ENCODE measurements around the gene PRLH.
"Not testable (repeated sequence)": the region's sequence is repeated elsewhere in the genome, so short reads cannot be mapped to it uniquely, and the experiment has no call there.

Gene PRLH

DNA sequence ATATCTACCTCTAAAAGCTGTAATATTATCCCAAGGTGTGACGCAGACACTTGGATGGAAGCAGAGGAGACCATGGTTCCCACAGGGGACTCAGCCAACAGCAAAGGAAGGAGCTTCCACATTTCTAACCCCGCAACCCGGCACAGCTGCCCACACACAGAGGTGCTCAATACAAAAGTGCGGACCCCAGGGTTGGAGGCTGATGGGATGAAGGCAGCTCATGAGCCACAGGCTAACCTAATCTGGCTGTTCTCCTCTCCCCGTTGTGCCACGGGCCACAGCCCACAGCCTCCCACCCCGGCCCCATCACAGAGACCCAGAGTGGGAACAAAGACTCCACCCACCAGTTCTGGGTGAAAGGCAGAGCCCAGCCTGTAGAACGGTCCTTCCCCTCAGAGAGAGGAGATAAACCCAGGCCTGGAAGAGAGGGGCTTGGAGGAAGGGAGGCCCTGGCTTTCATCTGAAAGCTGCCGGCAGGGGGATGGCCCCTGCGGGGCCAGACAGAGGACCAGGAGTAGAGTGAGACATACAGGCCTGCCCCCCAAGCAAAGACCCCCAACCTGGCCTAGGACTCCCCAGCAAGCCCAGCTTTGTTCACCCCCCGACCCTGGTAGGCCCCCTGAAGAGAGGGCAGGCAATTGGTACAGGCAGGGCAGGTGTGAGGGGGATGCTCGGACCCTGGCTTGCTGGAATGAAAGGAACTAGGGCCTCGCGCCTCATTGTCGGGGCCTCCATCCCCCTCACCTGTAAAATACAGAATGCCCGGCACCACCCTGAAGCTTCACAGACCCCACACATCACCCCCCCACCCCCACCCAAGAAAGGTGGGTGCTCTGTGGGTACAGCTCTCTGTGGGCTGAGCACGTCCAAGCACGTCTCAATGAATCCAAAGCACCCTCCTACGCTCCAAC lies 17.3 kb downstream of the PRLH start:
- no peak for DNase-seq (ENCODE audit: low read depth)

DNA sequence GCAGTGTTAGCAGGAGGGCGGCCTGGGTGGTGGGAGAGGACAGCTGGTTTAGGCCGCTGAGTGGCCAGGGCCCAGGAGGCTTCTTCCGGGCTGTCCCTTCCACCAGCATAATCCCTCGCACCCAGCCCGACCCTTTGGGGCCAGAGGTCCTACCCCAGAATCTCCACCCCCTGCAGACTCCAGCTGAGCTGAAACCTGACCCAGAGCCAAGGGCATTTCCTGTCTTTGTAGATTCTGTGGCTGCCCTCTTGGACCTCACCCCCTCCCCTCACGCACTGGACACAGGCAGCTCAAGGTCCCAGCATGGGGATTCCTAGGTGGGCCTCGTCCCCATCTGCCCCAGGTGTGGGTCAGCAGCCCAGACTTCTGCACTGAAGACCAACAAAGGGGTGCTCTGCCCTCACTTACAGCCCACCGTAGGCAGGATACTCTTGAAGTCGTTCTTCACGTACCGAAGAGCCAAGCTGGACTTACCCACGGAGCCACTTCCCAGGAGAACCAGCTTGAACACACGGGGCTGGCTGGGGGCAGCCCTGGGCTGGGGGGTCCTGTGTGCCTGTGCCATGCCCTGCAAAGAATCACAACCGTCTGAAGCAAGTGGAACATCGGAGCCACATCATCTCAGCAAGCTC lies 19.3 kb downstream of the PRLH start:
- no peak for DNase-seq (ENCODE audit: low read depth)

DNA sequence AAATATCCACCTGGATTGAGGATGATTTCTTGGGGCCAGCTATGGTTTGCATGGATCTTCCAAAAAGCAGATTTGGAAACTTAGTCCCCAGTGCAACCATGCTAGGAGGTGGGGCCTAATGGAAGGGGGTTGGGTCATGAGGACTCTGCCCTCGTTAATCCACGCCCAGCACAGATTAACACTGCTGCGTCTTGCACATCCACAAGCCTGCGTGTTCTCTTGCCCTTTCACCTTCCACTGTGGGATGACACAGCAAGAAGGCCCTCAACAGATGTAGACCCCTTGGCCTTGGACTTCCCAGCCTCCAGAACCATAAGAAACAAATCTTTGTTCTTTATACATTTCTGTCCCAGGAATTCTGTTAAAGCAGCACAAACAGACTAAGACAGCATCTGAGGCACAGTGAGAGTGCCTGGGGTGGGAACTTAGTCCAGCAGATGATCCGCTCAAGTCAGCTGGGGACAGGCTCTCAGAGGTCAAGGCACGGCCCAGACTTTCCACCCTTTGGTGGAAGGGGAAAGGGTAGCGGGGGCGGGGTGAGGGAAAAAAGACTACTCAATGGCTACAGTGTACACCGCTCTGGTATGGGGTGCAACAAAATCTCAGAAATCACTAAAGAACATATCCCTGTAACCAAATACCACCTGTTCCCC lies 21.8 kb downstream of the PRLH start:
- no peak for DNase-seq (ENCODE audit: low read depth)

DNA sequence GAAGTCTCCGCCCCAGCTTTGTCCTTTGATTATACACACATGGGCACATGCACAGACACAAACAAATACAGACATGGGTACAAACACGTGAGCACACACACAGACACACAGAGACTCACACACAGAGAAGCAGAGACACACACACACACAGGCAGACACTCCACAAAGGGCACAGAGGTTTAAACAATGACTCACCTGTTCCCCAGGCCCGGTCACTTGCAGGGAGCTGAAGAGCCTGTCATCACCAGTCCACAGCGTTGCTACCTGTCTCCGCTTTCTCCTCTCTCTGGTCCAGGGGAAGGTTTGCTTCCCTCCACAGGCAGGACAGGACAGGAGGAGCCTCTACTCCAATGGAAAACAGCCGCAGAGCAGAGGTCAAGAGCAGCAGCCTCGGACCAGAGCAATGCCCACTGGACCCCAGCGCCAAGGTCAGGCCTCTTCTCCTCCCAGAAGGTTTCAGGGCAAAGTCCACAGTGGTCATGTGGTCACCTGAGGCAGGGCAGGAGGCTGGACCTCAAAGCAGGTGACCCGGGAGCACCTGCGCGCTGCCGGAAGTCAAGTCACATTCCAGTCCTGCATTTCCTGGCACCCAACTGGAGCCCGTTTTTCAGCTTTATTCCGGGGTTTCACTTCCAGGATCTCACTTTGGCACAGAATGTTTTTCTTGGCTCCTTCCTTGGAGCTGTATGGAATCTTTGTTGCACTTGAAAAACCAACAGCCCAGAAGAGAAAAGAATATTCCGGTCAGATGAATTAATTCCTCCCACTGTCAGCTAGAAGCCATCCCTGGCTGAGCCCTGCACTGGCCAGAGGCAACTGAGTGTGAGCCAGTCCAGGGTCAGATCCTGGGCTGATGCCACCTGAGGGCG lies 24.1 kb downstream of the PRLH start, which contains the start of gene RAB17:
Gene RAB17 (minus strand): TSS at position 463 of the 869 bp plus-strand sequence. CDS start 4,580 bp downstream, outside the sequence.
- no peak for DNase-seq (ENCODE audit: low read depth)

DNA sequence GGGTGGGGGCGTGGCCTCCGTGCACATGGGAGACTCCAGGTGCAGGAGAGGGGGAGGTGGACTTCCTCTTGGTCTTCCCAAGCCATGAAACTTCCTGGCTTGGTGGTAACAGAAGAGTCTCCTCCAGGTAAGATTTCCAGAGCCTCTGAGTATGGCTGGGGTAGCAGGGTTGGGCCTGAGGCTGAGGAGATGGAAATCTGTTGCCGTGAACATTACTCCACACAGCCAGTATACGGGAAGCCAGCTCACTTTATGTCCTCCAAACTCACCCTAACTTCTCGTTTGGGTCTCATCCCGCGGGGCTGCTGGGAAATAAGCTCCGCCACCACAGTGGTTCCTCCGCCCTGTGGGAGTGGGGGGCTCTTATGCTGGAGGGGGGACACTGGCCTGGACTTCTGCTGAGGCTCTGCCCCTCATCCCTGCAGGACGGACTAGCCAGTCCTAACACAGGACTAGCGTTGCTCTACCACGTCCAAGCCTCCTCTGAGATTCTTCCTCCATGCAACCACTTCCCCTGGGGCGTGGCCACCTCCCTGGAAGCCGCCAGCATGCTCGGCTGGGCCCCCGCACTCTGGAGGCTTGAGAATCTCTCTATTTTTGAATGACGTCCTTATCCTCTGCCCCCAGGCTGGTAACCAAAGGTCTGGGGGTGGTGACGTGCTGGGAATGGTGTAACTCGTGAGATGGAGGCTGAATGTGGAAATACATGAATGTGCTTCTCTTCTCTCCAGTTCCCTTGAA lies 24.9 kb downstream of the PRLH start:
- no peak for DNase-seq (ENCODE audit: low read depth)

DNA sequence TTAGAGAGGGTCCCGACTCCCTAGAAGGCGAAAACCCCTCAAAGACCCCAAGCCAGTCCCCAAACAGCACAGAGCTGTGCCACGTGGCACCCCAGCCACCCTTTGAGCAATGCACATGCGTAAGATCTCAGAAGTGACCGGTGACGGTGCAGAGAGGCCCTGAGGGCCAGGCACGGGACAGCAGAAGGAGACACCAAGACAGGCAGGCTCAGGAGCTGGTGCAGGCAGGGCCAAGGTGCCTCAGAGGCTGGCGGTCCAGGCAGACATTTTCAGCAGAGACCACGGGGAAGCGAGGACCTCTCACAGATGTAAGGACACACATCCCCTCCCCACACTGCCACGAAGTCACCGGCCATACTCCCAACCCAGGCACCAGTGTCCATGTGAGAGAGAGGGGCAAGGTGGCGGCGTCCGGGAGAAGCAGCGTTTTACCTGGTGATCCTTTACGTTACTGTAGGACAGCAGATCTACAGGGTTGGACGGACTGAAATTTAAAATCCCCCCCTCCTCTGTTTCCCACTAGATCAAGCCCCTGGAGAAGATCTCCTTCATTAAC lies 26.1 kb downstream of the PRLH start:
- no peak for DNase-seq (ENCODE audit: low read depth)

DNA sequence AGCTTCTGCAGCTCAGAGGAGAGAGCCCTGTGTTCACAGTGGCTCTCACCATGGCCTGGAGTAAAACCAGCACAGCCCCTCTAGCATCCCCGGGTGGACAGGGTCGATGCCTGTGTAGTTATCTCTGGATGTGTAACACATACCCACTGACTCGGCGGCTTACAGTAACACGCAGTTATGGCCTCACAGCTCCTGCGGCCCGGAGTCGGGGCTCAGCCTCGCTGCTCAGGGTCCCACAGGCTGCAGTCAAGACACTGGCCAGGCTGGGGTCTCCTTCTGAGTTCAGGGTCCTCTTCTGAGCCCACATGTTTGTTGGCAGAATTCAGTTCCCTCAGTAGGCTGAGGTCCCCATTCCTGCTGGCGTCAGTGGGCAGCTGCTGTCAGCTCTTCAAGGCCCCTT lies 26.7 kb downstream of the PRLH start:
- no peak for DNase-seq (ENCODE audit: low read depth)

DNA sequence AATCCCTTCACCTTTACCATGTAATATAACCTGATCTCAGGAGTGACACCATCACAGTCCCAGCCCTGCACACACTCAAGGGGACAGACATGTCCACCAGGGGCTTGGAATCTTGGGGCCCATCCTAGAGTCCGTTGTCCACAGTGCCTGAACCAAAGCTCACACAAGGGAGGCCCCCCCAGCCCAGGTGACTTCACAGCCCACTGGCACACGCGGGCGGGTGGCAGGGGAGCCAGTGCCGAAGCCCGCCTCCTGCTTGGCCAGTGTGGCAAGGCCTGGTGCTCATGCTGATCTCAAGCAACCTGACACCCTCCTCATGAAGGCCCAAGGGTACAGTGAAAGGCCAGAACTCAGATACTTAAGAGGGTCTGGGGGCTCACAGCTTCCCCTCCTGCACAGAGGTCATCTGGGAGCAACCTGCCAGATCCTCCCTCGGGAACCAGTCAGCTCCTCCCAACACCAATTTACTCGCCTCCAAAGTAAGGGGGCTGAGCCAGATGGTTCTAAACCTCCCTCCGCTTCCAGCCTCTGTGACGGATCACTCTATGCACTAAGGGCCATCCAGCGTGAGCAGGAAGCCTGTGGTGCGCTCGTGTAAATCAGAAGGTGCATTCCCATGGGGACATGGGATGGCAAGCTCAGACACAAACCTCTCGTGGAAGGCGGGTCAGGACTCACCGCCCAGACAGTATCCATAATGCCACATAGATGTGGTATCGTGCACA lies 27.4 kb downstream of the PRLH start:
- DNase-seq (ENCODE audit: low read depth) = no peak

DNA sequence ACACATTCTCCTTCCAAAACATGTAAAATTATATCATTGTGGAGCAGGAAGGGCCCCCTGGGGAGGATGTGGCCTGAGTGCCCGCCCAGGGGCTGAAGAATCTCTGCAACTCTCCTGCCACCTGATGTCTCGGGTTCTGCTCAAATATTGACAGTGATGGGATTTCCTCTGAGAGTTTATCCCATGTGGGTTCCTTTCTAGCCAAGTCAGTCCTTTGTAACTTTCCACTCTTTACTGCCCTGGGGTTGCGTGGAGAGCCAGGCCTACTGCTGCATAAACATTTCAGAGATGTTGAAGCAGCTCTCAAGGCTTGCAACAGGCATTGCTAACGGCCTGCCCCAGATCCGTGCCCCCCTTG lies 28.1 kb downstream of the PRLH start:
- no peak for DNase-seq (ENCODE audit: low read depth)

DNA sequence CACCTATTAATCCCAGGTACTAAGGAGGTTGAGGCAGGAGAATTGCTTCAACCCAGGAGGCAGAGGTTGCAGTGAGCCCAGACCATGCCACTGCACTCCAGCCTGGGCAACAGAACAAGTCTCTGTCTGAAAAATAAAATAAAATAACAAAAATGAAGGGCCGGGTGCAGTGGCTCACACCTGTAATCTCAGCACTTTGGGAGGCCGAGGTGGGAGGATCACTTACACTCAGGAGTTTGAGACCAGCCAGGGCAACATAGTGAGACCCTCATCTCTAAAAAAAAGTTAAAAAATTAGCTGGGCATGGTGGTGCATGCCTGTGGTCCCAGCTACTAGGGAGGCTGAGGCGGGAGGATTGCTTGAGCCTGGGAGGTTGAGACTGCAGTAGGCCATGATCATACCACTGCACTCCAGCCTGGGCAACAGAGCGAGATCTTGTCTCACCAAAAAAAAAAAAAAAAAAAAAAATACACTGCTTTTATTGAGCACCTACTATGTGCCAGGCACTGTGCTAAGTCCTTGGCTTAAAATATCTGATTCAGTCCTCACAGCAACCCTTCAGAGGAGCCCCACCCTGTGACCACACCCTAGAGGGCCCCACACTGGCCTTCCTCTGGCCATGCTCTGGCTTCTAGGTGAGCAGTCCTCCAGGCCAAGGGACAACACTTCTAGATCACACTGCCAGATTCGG lies 29.6 kb downstream of the PRLH start:
- DNase-seq (ENCODE audit: low read depth) = not testable (repeated sequence)

DNA sequence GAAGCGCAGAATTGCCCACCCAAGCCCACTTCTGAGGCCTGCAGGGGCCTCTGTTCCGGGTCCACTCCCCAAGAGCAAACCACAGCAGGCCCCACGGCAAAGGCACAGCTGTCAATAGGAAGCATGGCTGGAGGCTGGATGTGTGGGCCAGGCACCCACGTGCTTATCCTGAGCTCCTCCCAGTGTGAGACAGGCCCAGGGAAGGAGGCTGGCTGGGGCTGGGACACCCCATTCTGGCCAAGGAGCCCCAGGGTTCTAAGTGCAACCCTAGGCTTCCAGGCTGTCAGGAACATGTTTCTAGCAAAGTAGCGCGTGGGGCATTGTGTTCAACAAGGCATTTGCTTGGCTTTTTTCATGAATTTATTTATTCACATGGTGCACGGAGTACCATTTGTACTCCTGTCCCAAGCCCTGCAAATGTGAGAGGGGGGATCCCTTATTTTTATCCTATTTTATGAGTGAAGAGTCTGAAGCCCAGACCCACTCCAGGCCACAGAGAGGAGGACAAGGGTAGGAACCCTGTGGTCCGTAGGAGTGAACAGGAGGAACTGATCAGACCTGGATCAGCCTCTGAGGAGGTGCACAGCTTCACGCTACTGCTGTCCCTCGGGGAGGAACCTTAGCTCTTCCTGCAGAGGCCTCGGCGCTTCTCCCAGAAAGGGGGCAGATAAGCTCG lies 30.3 kb downstream of the PRLH start:
- no peak for DNase-seq (ENCODE audit: low read depth)

DNA sequence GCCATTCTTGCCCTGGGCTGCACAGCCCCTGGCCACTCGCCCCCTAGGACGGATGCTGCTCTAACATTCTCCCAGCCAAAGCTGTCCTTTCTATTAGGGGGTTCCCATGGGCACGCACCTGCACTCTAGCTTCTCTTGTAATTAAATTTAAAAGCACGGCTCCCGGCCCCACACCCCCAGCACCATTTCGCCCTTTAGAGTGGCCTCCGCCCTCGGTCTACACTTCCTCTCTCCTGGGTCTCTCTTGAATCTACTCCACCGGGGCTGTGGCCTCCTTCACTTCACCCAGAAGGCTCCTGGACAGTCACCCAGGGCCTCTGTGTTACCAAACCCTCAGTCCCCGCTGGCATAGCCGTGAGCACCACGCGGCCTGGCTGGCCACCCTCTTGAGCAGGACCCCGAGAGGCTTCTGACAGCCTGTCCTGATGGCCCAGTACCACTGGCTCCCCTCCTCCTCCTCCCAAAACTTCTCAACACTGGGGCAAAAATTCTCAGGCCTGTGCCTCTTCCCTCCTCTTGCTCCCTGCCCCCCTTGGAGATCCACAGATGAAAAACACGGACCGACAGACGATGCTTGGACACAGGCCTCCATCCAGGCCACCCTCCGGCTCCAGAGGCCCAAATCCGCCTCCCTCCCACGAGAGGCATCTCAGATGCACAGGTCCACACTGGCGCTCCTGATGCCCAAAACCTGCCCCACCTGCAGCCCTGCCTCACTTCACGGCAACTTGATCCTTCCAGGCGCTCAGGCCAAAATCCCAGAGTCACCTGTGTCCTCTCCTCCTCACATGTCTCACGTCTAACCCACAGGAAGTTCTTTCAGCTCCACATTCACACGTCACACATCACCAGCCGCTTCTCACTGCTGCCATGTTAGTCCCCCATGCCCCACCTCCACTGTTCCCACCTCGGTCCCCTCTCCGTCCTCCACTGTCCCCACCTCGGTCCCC lies 31.1 kb downstream of the PRLH start:
- DNase-seq (ENCODE audit: low read depth) = no peak

DNA sequence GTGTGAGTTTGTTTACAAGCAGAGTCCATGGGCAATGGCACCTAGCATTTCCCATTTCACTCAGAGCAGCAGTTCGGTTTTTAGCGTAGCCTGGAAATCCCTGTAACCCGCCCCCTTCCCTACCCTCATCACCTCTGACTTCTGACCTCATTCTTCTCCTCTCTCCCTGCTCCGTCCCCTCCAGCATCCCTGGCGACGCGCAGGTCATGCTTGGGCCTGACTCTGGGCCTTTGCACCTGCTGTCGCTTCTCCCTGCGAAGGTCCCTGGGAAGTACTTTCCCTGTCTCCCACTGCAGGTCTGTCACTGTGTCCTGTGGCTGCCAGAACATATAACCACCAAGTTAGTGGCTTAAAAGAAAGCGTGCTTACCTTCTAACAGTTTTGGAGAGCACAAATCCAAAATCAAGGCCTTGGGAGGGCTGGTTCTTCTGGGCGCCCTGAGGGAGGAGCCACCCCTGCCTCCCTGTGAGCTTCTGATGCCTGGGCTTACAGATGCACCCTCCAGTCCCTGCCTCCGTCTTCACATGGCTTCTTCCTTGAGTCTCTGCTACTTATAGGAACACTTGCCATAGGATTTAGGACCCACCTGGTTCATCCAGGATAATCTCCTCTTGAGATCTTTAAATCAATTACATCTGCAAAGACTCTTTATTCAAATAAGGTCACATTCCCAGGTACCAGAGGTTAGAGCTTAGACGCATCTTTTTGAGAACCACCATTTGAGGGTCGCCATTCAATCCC lies 32.3 kb downstream of the PRLH start:
- DNase-seq (ENCODE audit: low read depth) = no peak

DNA sequence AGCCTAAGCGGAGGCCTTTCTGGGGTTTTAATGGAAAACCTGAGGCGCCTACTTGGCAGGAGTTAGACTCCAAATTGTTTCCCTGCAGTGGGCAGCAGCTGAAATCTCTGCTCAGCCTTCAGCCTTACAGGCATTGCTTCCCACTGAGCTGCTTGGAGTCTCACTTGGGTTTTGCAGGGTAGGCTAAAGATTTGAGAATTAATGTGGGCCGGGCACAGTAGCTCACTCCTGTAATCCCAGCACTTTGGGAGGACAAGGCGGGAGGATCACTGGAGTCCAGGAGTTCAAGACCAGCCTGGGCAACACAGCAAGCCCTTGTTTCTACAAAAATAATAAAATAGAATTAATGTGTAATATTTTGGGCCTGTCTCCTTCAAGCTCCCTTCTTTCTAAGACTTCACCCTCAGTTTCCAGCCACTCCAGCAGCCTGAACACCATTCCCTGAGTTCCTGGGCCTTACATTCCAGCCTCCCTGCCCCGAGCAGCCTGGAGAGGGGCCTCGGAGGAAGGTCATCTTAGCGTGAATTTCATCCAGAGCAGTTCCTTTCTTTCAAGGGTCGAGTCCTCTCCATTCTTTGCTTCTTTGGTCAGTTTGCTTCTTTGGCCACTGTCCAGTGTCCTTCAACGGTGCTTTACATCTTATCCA lies 33.2 kb downstream of the PRLH start:
- DNase-seq (ENCODE audit: low read depth) = no peak

DNA sequence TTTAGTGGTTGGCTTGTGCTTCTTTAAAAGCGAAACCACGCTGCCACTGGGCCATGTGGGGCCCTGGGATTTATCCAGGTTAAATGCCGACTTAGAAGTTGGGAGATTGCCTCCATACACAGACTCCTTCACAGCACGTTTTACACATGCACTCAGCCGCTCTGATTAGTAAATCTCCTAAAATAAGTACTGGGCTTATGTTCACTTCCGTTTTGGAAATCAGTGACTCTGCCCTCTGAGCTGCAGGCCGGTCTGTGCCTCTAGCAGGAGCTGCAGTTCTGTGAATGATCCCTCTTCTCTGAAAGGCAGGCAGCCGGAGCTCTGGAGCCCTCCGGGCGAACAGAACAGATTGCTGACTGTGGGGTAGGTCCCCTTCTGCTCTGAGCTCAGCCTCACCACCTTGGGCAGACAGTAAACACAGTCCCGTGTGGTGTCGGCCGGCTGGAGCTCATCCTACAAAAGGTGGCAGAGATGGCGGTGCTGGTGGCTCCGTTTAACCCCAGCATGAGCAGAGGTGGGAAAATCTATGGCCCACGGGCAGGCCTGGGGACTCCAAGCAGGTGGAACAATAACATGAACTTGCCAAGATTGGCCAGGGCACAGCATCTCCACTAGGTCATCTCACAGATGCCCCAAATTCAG lies 34.0 kb downstream of the PRLH start:
- DNase-seq (ENCODE audit: low read depth) = no peak

DNA sequence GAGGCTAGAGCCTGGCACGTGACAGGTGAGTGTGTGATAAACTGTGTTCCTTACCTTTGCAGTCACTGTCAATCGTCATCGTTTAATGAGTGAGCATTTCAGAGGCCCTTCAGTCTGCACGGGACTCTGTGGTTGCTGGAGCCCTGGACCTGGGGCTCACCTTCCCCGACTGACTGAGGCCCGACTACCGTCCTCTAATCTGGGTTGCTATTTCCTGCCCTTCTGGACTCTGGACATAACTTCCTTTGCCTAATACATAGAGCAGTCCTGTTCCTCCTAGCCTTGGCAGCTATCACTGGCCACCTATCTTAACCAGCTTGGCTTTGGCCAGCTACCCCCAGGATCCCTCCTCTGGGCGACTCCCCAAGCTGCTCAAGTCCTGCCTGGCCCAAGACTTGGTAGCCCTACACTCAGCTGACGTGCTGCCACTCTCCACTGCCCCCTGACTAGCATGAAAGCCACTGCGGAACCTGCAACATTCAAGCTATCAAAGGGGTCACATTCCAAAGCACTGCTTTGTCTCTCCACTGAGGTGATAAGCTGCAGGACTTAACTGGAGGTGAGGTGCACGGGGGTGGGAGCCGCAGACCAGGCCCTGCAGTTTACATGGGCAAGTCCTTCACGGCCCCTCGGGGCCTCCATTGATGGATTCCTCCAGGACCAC lies 35.2 kb downstream of the PRLH start:
- no peak for DNase-seq (ENCODE audit: low read depth)
